Measurements from ENCODE around the gene LIN7C. TPM values are rescaled to one million over a fixed set of nuclear protein-coding genes. Genes with fewer than 3 reads are reported as not detected.

LIN7C gene
- total RNA-seq, 2 donors from 2014 or later = 16.9 to 23.5 TPM

DNA sequence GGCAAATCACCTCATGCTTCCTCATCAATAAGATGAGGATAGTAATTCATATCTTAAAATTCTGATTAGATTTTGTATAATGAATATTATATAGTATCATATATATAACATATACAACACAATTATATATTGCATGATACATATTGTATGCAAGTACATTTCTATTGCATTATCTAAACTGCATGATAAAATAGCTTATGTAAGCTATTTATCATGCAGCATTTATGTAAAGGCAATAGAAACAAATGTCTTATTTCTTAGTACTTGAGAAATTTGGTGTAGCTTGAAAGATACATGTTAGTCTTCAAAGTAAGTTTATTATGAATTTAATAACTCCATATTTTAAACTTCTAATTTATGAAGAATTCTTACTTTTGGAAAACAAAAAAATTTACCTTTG is 5.5 kb downstream of the LIN7C start:
- peaks cover 1 to 16% of the 10 kb centered on the region in 2 donors for H3K36me3 Mint-ChIP-seq (ENCODE audit: insufficient read depth in 2 of 2)
- DNase-seq = no peak
- no peak overlapping the region for H3K4me3 Mint-ChIP-seq
- no peak overlapping the region for H3K27ac Mint-ChIP-seq
- no peaks in the 10 kb centered on the region for H3K27me3 Mint-ChIP-seq (ENCODE audit: low read depth)
- peaks cover 27% of the 10 kb centered on the region for H3K4me1 Mint-ChIP-seq (ENCODE audit: low read depth)
- no peaks in the 10 kb centered on the region for H3K9me3 Mint-ChIP-seq
- no peak for ATAC-seq (replicated peaks in 1 of 2)

- H3K27me3 Mint-ChIP-seq (ENCODE audit: low read depth) = no peaks in the 10 kb centered on the region
- H3K4me1 Mint-ChIP-seq (ENCODE audit: low read depth) = peaks cover 13% of the 10 kb centered on the region
- DNase-seq = no peak
- peaks cover 1 to 19% of the 10 kb centered on the region in 2 donors for H3K36me3 Mint-ChIP-seq (ENCODE audit: insufficient read depth in 2 of 2)
- no peak overlapping the region for H3K27ac Mint-ChIP-seq
- H3K4me3 Mint-ChIP-seq = no peak overlapping the region
- no peaks in the 10 kb centered on the region for H3K9me3 Mint-ChIP-seq
- no peak for ATAC-seq (replicated peaks in 1 of 2)
Measured at GRCh38 chr11:27497911-27498310, 8.7 kb downstream of the LIN7C start.

- DNase-seq (no peak), ATAC-seq (replicated peaks in 1 of 2) (no peak)
- Mint-ChIP-seq H3K27me3 (ENCODE audit: low read depth) (no peaks in the 10 kb centered on the region), H3K4me3 (no peak overlapping the region), H3K9me3 (no peaks in the 10 kb centered on the region), H3K4me1 (ENCODE audit: low read depth) (peaks cover 9% of the 10 kb centered on the region), H3K36me3 (ENCODE audit: insufficient read depth in 2 of 2) (peaks cover 1 to 19% of the 10 kb centered on the region in 2 donors), H3K27ac (no peak overlapping the region)
Measured at GRCh38 chr11:27497284-27497866, 9.2 kb downstream of the LIN7C start.

- Mint-ChIP-seq H3K27ac (no peak overlapping the region), H3K36me3 (ENCODE audit: insufficient read depth in 2 of 2) (peaks cover 4 to 12% of the 10 kb centered on the region in 2 donors)
Measured at GRCh38 chr11:27496461-27496860, 10.1 kb downstream of the LIN7C start.

DNA sequence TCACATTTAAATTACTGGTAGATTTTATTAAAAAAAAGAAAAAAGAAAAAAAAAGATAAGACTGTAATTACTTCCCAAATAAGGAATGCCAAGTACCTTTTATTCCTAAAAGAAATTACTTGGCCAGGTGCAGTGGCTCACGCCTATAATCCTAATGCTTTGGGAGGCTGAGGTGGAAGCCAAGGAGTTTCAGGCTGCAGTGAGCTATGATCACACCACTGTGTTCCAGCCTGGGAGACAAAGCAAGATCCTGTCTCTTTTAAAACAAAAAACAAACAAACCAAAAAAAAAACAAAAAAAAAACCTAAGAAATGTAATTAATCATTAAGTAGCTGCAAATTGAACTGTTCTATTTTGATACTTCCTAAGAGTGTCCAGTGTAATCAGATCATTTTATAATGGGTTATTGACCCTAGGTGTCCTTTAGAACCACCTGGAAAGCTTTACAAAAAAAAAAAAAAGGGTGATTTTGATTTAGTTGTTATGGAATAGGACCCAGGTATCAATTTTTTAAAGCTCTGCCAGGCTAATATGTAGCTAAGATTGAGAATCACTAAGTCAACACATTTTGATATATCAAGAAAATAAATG is 10.8 kb downstream of the LIN7C start:
- H3K36me3 Mint-ChIP-seq (ENCODE audit: insufficient read depth in 2 of 2) = peaks cover 6 to 13% of the 10 kb centered on the region in 2 donors
- H3K27me3 Mint-ChIP-seq (ENCODE audit: low read depth) = no peaks in the 10 kb centered on the region
- no peak overlapping the region for H3K27ac Mint-ChIP-seq
- ATAC-seq (replicated peaks in 1 of 2) (no peak), DNase-seq (no peak)
- no peaks in the 10 kb centered on the region for H3K9me3 Mint-ChIP-seq
- no peaks in the 10 kb centered on the region for H3K4me1 Mint-ChIP-seq (ENCODE audit: low read depth)
- H3K4me3 Mint-ChIP-seq = no peak overlapping the region

More at GRCh38 chr11:27496461-27496860, 10.1 kb downstream of the LIN7C start:
- ATAC-seq (replicated peaks in 1 of 2) (no peak), DNase-seq (no peak)
- no peaks in the 10 kb centered on the region for H3K9me3 Mint-ChIP-seq
- H3K4me3 Mint-ChIP-seq = no peak overlapping the region
- H3K4me1 Mint-ChIP-seq (ENCODE audit: low read depth) = no peaks in the 10 kb centered on the region
- H3K27me3 Mint-ChIP-seq (ENCODE audit: low read depth) = no peaks in the 10 kb centered on the region

- H3K27ac Mint-ChIP-seq = no peak overlapping the region
- DNase-seq (no peak), ATAC-seq (replicated peaks in 1 of 2) (no peak)
- no peak overlapping the region for H3K4me3 Mint-ChIP-seq
- peaks cover 4% of the 10 kb centered on the region in 2 donors for H3K36me3 Mint-ChIP-seq (ENCODE audit: insufficient read depth in 2 of 2)
- H3K4me1 Mint-ChIP-seq (ENCODE audit: low read depth) = no peaks in the 10 kb centered on the region
- no peaks in the 10 kb centered on the region for H3K9me3 Mint-ChIP-seq
- H3K27me3 Mint-ChIP-seq (ENCODE audit: low read depth) = no peaks in the 10 kb centered on the region
Measured at GRCh38 chr11:27489092-27489491, 17.5 kb downstream of the LIN7C start.

DNA sequence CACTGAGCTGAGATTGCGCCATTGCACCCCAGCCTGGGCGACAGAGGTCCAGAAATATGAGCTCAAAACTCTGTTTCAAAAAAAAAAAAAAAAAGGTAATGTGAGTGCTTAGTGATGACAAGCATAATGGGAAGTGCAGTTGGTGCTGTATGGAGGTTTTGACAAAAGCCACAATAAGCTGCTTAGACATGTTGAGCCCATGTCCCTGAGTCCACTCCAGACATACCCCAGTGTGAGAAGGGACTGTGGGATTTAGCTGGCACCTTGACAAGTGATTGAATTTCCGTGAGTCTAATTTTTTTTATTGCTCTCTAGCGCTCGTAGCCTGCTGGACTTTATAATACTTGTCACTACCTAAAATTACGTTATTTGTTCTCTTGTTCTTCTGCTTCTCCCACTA is 18.9 kb downstream of the LIN7C start:
- ATAC-seq (replicated peaks in 1 of 2) (no peak), DNase-seq (no peak)
- Mint-ChIP-seq H3K4me1 (ENCODE audit: low read depth) (no peaks in the 10 kb centered on the region), H3K4me3 (no peak overlapping the region), H3K36me3 (ENCODE audit: insufficient read depth in 2 of 2) (peaks cover 2 to 4% of the 10 kb centered on the region in 2 donors), H3K27ac (no peak overlapping the region), H3K9me3 (no peaks in the 10 kb centered on the region), H3K27me3 (ENCODE audit: low read depth) (no peaks in the 10 kb centered on the region)

- Mint-ChIP-seq H3K36me3 (ENCODE audit: insufficient read depth in 2 of 2) (peaks cover 2% of the 10 kb centered on the region in 2 donors), H3K27me3 (ENCODE audit: low read depth) (no peaks in the 10 kb centered on the region), H3K4me1 (ENCODE audit: low read depth) (no peaks in the 10 kb centered on the region), H3K27ac (no peak overlapping the region), H3K4me3 (no peak overlapping the region), H3K9me3 (no peaks in the 10 kb centered on the region)
- ATAC-seq (replicated peaks in 1 of 2) = peak; percentile 36 to 39
- DNase-seq = peak; percentile 26 to 57
Measured at GRCh38 chr11:27485930-27486773, 20.4 kb downstream of the LIN7C start.

DNA sequence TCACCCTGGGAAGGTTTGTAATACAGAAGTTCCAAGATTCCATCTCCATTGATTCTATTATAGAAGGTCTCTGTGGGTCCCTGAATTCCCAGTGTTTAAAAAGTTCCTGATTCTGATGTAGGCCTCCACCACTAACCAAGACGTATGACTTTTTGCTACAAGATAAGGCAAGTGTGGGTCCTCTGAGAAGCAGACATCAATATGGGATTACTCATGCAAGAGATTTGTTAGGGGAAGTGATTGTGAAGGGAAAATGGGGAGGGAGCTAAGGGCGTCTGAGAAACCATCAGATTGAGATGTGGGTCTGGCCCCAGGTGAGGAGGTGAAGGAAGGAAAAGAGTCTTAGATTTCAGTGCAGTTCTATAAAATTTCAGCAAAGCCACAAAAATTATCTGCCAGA is 23.8 kb downstream of the LIN7C start:
- H3K4me3 Mint-ChIP-seq = no peak overlapping the region
- no peaks in the 10 kb centered on the region for H3K4me1 Mint-ChIP-seq (ENCODE audit: low read depth)
- no peaks in the 10 kb centered on the region for H3K9me3 Mint-ChIP-seq
- ATAC-seq (replicated peaks in 1 of 2) (no peak), DNase-seq (no peak)
- H3K36me3 Mint-ChIP-seq (ENCODE audit: insufficient read depth in 2 of 2) = no peaks in the 10 kb centered on the region
- no peak overlapping the region for H3K27ac Mint-ChIP-seq
- H3K27me3 Mint-ChIP-seq (ENCODE audit: low read depth) = no peaks in the 10 kb centered on the region

DNA sequence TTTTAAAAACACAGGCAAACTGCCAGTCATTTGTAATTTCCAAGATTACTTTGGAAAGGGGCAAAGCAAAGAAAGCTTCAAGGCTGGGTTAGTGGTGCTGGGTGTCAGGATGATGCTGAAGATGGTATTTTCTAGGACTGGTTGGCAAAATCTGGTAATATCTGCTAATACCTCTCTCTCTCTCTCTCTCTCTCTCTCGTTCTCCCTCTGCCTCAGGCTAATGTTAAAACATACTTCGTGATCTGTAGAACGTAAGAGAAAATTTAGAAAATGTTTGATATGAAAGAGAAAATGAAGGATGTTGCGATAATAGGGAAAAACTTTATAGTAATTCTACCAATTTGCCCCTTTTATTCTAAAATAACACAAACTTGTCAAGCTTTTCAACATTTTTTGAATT is 24.6 kb downstream of the LIN7C start:
- Mint-ChIP-seq H3K27me3 (ENCODE audit: low read depth) (no peaks in the 10 kb centered on the region), H3K4me3 (no peak overlapping the region), H3K4me1 (ENCODE audit: low read depth) (no peaks in the 10 kb centered on the region), H3K36me3 (ENCODE audit: insufficient read depth in 2 of 2) (no peaks in the 10 kb centered on the region), H3K9me3 (no peaks in the 10 kb centered on the region), H3K27ac (no peak overlapping the region)
- DNase-seq (no peak), ATAC-seq (replicated peaks in 1 of 2) (no peak)

GRCh38 chr11:27477831-27478230 is 28.7 kb downstream of the LIN7C start:
- H3K4me1 Mint-ChIP-seq (ENCODE audit: low read depth) = peaks cover 4% of the 10 kb centered on the region
- H3K27me3 Mint-ChIP-seq (ENCODE audit: low read depth) = peaks cover 8% of the 10 kb centered on the region
- ATAC-seq (replicated peaks in 1 of 2) (no peak), DNase-seq (no peak)
- H3K36me3 Mint-ChIP-seq (ENCODE audit: insufficient read depth in 2 of 2) = no peaks in the 10 kb centered on the region
- H3K9me3 Mint-ChIP-seq = no peaks in the 10 kb centered on the region
- no peak overlapping the region for H3K4me3 Mint-ChIP-seq
- no peak overlapping the region for H3K27ac Mint-ChIP-seq

GRCh38 chr11:27477243-27477642 is 29.3 kb downstream of the LIN7C start:
- H3K4me1 Mint-ChIP-seq (ENCODE audit: low read depth) = peaks cover 8% of the 10 kb centered on the region
- ATAC-seq (replicated peaks in 1 of 2) (no peak), DNase-seq (no peak)
- no peak overlapping the region for H3K4me3 Mint-ChIP-seq
- peaks cover 13% of the 10 kb centered on the region for H3K27me3 Mint-ChIP-seq (ENCODE audit: low read depth)
- H3K9me3 Mint-ChIP-seq = no peaks in the 10 kb centered on the region
- peaks cover 3% of the 10 kb centered on the region in 2 donors for H3K36me3 Mint-ChIP-seq (ENCODE audit: insufficient read depth in 2 of 2)
- no peak overlapping the region for H3K27ac Mint-ChIP-seq

DNA sequence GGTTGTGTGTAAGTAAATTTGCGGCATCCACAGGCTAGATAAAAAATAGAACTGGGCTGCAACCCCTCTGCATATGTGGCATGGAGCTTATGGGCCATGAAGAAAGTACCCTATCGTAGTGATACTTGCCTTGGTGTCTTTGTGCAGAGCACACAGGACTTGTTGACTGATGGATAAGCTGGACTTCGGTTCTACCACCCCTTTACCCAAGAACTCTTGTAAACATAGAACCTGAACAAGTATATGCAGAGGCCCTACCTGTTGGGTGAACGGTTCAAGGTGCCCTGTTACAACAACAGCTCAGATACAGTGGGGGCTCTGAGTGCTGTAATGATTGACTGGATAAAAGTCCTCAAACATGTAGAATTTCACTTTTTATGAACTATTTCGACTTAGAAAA is 30.9 kb downstream of the LIN7C start:
- ATAC-seq (replicated peaks in 1 of 2) = no peak
- no peak overlapping the region for H3K4me3 Mint-ChIP-seq
- peaks cover 23% of the 10 kb centered on the region for H3K27me3 Mint-ChIP-seq (ENCODE audit: low read depth)
- H3K36me3 Mint-ChIP-seq (ENCODE audit: insufficient read depth in 2 of 2) = peaks cover 3% of the 10 kb centered on the region in 2 donors
- no peak for DNase-seq
- H3K4me1 Mint-ChIP-seq (ENCODE audit: low read depth) = peaks cover 17% of the 10 kb centered on the region
- H3K27ac Mint-ChIP-seq = no peak overlapping the region
- H3K9me3 Mint-ChIP-seq = no peaks in the 10 kb centered on the region

Data from activated T-cell treated with anti-CD3 and anti-CD28 coated beads, Interleukin-2, amount 50 U/mL, for 72 hours (primary cell).